Gastroesophageal sphincter (tissue), 4 donors: Measurements from ENCODE around the gene HIF1A. TPM values are rescaled to one million over a fixed set of nuclear protein-coding genes. Genes with fewer than 3 reads are reported as not detected.
"Not testable (repeated sequence)": the region's sequence is repeated elsewhere in the genome, so short reads cannot be mapped to it uniquely, and the experiment has no call there.

Source experiments
- ATAC-seq: fragments of 150-250 bp; one replicate; pipeline ENCODE4 v1.9.1; 2016; ENCODE audit warnings: mild to moderate bottlenecking, moderate library complexity
- H3K27ac ChIP-seq, 4 donors: fragments of 200-600 bp; sonication (generic) in 3 of 4; 1 replicate in 3 of 4; 2 replicates in 1 of 4; pipeline ENCODE4 v1.5.1; 2016 to 2019
- H3K27me3 ChIP-seq: fragments of 200-600 bp; sonication (generic); one replicate; pipeline ENCODE4 v1.5.1; 2019
- H3K36me3 ChIP-seq, 2 donors: fragments of 200-600 bp; sonication (generic); one replicate each; pipeline ENCODE4 v1.5.1; 2019; ENCODE audit warnings: control low read depth in 1 of 2
- H3K4me1 ChIP-seq, 3 donors: fragments of 200-600 bp; sonication (generic); 1 replicate in 2 of 3; 2 replicates in 1 of 3; pipeline ENCODE4 v1.5.1; 2016 to 2019; ENCODE audit warnings: control low read depth in 2 of 3
- H3K4me3 ChIP-seq, 2 donors: fragments of 200-600 bp; sonication (generic); one replicate each; pipeline ENCODE4 v1.5.1; 2019; ENCODE audit warnings: mild to moderate bottlenecking in 1 of 2, moderate library complexity in 1 of 2
- H3K9me3 ChIP-seq, 3 donors: fragments of 200-600 bp; sonication (generic); one replicate each; pipeline ENCODE4 v1.5.1; 2017 to 2019; ENCODE audit warnings: control low read depth in 2 of 3
- CTCF ChIP-seq, 4 experiments: fragments of 200-600 bp in 2 of 4; fragments of 450-650 bp in 2 of 4; sonication (generic) in 1 of 4; IDR thresholded peaks; one replicate each; pipeline ENCODE4 v1.5.1; 2017 to 2019; ENCODE audit warnings: antibody characterized with exemption in 4 of 4, mild to moderate bottlenecking in 2 of 4, moderate library complexity in 2 of 4
- EP300 ChIP-seq: sonication (generic); formaldehyde crosslinking; IDR thresholded peaks from one replicate; pipeline ENCODE4 v1.6.1; 2017; ENCODE audit warnings: antibody characterized with exemption, mild to moderate bottlenecking
- POLR2A ChIP-seq, 2 donors: fragments of 450-650 bp; IDR thresholded peaks; one replicate each; pipeline ENCODE4 v1.6.1; 2017; ENCODE audit warnings: antibody characterized with exemption in 2 of 2, mild to moderate bottlenecking in 2 of 2, moderate library complexity in 1 of 2
- POLR2AphosphoS5 ChIP-seq: sonication (generic); formaldehyde crosslinking; IDR thresholded peaks from one replicate; pipeline ENCODE4 v1.6.1; 2017; ENCODE audit warnings: antibody characterized with exemption
- WGBS, 2 donors: methylation state at CpG; one replicate each; pipeline ENCODE4 v1.1.5; 2018; ENCODE audit warnings: low coverage in 1 of 2; 5-methylcytosine and 5-hydroxymethylcytosine counted together
- total RNA-seq, 4 donors: library from RNA; depleted of rRNA; stranded (reverse); fragments of >200 nt; gene quantifications; one replicate each; pipeline ENCODE4 v1.1.0, GENCODE V29; 2016

The HIF1A gene
- total RNA-seq, 4 donors from 2014 or later = 84.3 to 120 (median 111) TPM

- ATAC-seq = no peak
- no peaks in the 10 kb centered on the region for H3K36me3 ChIP-seq
- no peak overlapping the region for H3K27ac ChIP-seq
- H3K4me3 ChIP-seq = no peak overlapping the region
- TF ChIP-seq POLR2AphosphoS5 (no peak), POLR2A (IDR thresholded peaks at IDR 0.05) (no peak), EP300 (no peak), CTCF (IDR thresholded peaks at IDR 0.05) (no peak)
- peaks cover 0 to 72% (median 4%) of the 10 kb centered on the region in 3 donors for H3K4me1 ChIP-seq
- WGBS, 2 donors = 81 to 82% methylated on average over 3 of the region's 3 CpGs
- no peaks in the 10 kb centered on the region for H3K9me3 ChIP-seq
- no peaks in the 10 kb centered on the region for H3K27me3 ChIP-seq
Observed at GRCh38 chr14:61704554-61704953, 9.2 kb downstream of the HIF1A start.

GRCh38 chr14:61705017-61705416, 9.7 kb downstream of the HIF1A start:
- 67 to 77% methylated on average over 1 of the region's 1 CpG for WGBS, 2 donors

GRCh38 chr14:61706096-61706690, 10.9 kb downstream of the HIF1A start:
- H3K4me1 ChIP-seq = peaks cover 0 to 68% (median 2%) of the 10 kb centered on the region in 3 donors
- 39 to 69% methylated on average over 3 of the region's 3 CpGs for WGBS, 2 donors
- no peak overlapping the region for H3K4me3 ChIP-seq
- ATAC-seq = no peak
- H3K36me3 ChIP-seq = no peaks in the 10 kb centered on the region
- H3K9me3 ChIP-seq = no peaks in the 10 kb centered on the region
- TF ChIP-seq POLR2A (IDR thresholded peaks at IDR 0.05) = no peak
- TF ChIP-seq EP300 = no peak
- no peak for TF ChIP-seq CTCF (IDR thresholded peaks at IDR 0.05)
- no peak for TF ChIP-seq POLR2AphosphoS5
- peak overlapping the region in 2 of 4 donors; percentile 11 to 29 for H3K27ac ChIP-seq
- H3K27me3 ChIP-seq = no peaks in the 10 kb centered on the region

More at GRCh38 chr14:61705017-61705416, 9.7 kb downstream of the HIF1A start:
- H3K4me3 ChIP-seq = no peak overlapping the region
- H3K27me3 ChIP-seq = no peaks in the 10 kb centered on the region
- TF ChIP-seq EP300 = no peak
- TF ChIP-seq CTCF (IDR thresholded peaks at IDR 0.05) = no peak
- TF ChIP-seq POLR2A (IDR thresholded peaks at IDR 0.05) = no peak
- TF ChIP-seq POLR2AphosphoS5 = no peak
- no peaks in the 10 kb centered on the region for H3K36me3 ChIP-seq
- H3K27ac ChIP-seq = no peak overlapping the region
- no peak for ATAC-seq
- no peaks in the 10 kb centered on the region for H3K9me3 ChIP-seq
- H3K4me1 ChIP-seq = peaks cover 0 to 70% (median 4%) of the 10 kb centered on the region in 3 donors

DNA sequence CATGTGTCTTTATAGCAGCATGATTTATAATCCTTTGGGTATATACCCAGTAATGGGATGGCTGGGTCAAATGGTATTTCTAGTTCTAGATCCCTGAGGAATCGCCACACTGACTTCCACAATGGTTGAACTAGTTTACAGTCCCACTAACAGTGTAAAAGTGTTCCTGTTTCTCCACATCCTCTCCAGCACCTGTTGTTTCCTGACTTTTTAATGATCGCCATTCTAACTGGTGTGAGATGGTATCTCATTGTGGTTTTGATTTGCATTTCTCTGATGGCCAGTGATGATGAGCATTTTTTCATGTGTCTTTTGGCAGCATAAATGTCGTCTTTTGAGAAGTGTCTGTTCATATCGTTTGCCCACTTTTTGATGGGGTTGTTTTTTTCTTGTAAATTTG, 12.5 kb downstream of the HIF1A start:
- H3K4me1 ChIP-seq = peaks cover 6 to 70% (median 6%) of the 10 kb centered on the region in 3 donors
- H3K4me3 ChIP-seq, H3K9me3 ChIP-seq, H3K36me3 ChIP-seq, ATAC-seq, H3K27ac ChIP-seq, H3K27me3 ChIP-seq: not testable (repeated sequence)
- 95% methylated on average over 3 of the region's 4 CpGs; no CpG with 5 or more reads in 1 of the 2 donors for WGBS, 2 donors

DNA sequence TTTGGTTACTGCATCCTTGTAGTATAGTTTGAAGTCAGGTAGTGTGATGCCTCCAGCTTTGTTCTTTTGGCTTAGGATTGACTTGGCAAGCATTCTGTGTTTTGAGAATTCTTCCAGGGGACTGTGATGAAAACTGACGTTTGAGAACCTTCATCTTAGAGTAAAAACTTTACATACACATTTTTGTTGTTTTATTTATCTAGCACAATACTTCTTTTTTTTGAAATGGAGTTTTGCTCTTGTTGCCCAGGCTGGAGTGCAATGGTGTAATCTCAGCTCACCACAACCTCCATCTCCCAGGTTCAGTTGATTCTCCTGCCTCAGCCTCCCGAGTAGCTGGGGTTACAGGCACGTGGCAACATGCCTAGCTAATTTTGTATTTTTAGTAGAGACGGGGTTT, 13.4 kb downstream of the HIF1A start:
- not testable (repeated sequence) for H3K4me3 ChIP-seq, ATAC-seq, H3K9me3 ChIP-seq, H3K36me3 ChIP-seq, H3K27me3 ChIP-seq, H3K27ac ChIP-seq
- WGBS, 2 donors = 33 to 70% methylated on average over 1 to 4 of the region's 4 CpGs
- peaks cover 8 to 70% (median 11%) of the 10 kb centered on the region in 3 donors for H3K4me1 ChIP-seq
